ENCODE results near the gene KRTAP12-2.
A peak's percentile ranks its signal among the peaks of the same experiment; 100 is the strongest.
"Not testable (repeated sequence)": the region's sequence is repeated elsewhere in the genome, so short reads cannot be mapped to it uniquely, and the experiment has no call there.

Gene KRTAP12-2

DNA sequence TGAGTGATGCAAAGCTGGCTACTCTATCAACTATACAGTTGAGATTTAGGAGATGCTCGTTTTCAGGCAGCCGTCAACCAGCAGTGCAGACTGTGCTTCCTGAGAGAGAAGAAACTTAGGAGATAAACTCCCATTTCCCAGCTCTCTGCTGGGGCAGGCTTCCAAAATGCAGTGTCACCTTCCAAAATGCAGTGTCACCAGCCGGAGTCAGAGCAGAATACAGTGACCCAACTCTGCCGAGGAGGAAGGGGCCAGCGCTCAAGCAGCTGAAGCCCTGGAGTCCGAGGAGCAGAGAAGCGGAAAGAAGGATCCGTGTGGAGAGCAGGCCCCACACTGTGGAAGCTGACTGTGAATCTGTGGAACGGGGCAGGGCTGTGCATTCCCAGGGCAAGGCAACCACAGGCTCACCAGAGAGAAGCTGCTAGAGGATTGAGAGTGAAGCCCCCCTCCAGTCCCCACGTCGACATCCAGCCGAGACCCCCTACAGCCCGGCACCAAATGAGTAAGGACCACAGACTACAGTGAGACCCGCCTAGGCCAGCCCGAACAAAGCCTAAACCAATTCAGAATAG, 15.9 kb upstream of the KRTAP12-2 start:
- no peak for DNase-seq

DNA sequence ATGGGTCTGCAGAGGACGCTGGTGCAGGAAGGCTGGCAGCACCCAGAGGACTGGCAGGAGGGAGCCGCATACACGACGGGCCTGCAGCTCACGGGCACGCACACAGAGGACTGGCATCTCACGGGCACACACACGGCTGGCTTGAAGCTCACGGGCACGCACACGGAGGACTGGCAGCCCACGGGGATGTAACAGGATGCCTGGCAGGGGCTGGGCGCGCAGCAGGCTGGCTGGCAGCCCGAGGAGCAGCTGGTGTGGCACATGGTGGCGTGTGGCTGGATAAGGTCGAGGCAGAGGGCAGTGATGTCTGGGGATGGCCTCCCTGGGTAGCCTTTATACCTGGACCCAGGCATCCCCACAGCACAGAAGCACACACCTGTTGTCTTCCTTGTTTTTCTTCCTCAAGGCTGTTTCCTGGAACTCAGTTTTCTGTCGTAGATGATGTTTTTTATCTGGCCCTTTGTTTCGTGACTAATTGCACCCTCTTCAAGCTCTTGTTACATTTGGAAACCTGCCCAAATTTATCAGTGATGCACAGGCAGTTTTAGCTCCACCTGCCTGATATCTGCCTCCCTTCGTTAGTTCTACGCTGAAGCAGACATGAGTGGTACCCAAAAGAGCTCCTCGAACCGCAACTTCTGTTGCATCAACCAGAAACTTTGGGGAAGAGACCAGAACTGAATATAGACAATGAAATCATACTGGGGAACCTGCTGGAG, 15.3 kb upstream of the KRTAP12-2 start, which contains the start of gene KRTAP12-1:
TSS of gene KRTAP12-1 (minus strand) at position 303 of the 719 bp plus-strand sequence. CDS start at position 263, 40 bp downstream.
- DNase-seq = no peak

DNA sequence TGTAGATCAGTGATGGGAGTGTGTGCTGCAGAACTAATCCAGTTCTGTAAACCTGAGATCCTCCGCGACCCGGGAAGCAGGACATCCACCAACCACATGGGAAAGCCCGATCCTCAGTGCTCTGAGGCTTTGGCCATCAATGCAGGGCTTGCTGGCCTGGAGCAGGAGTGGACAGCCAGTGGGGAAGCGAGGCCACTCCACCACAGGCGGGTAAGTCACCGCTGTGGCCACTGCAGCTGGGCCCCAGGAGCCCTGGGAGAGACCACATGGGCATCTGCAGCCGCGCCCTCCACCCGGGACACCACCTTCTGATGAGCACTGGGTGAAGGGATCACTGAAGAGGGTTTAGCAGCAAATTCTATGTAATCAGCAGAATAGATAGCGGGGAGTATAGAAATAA, 14.4 kb upstream of the KRTAP12-2 start:
- no peak for DNase-seq

DNA sequence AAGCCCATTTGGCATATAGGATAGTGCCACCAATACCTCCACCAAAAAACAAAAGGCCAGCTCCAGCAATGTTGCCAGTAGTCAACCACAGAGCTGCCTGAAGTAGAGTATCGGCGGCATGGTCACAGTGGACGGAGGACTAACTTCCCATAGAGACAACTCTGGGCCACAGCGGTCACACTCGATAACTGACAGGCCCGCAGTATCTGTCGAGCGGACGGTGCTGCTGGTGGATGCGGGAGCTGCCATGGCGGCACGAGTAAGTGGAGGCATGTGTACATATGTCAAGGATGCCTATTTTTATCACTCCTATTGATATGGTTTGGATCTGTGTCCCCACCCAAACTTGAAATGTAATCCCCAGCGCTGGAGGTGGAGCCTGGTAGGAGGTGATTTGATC, 11.2 kb upstream of the KRTAP12-2 start:
- no peak for DNase-seq

DNA sequence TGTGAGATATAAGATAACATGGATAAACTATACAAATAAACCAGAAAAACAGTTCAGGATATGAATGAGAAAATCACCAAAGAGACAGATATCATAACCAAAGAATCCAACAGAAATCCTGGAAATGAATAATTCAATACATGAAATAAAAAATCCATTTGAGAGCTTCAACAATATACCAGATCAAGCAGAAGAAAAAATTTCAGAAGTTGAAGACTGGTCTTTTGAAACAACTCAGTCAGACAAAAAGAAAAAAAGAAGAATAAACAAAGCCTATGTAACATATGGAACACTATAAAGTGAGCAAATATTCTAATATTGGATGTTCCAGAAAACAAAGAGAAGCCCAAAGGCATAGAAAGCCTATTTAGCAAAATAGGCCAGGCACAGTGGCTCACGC, 5.2 kb upstream of the KRTAP12-2 start:
- no peak for DNase-seq

DNA sequence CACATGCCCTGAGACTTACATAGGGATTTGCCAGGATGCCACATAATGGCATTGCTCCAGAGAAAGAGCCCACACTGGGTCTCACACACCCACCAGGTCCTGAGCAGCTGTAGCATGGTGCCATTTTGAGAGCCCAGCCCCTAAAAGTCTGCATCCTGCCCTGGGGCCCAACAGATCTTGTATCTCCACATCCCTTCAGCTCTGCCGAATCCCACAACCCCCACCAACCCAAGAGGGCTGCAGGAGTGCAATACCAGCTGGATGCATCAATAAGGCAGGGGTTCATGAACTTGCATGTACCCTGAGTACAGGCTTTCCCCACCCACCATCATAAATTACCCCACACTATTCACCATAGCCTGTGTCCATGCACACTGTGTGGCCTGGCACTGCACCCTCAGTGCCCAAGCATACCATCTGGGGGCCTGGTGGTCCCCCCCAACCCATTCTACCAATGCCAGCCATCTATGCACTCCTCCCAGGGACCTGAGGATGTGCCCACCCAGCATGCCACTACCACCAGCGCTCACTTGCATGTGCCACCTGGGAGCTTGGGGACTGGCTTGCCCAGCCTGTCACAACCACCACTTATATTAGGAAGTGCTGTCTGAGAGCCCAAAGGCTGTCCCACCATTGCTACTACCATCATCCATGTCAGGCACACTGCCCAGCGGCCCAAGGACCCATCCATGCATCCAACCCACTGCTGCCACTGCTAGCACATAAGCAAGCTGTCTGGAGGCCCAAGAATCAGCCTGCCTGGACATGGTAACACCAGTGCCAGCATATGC, 4.1 kb upstream of the KRTAP12-2 start:
- no peak for DNase-seq

DNA sequence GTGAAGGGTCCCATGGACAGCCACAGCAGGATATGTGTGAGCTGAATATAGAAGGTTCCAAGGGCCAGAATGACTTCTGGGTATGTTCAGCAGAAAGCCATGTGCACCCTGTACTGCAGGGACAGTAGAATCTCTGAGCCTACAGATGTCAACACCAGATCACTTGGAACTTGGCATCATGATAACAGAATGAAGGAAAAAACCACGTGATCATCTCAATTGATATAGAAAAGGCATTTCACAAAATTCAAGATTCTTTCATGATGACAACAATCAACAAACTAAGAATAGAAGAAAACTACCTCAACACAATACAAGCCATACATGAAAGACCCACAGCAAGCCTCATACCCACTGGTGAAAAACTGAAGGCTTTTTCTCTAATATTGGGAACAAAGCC, 885 bp upstream of the KRTAP12-2 start:
- DNase-seq = no peak

DNA sequence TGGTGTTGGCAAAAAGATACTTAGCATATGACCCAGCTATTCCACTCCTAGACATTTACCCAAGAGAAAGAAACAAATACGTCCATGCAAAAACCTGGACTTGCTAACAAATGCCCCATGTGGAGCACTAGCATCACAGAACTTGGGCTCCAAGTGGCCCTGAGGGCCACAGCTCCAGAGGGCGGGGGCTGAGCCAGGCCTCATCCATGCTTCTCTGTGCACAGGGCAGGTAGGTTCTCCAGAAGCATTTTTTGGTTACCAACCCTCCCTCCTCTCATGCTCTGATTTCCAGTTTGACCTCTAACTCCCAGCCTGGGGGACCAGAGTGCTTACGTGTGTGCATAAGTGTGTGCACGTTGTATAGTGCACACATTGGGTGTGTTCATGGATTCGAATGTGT, 2.0 kb downstream of the KRTAP12-2 start:
- no peak for DNase-seq

DNA sequence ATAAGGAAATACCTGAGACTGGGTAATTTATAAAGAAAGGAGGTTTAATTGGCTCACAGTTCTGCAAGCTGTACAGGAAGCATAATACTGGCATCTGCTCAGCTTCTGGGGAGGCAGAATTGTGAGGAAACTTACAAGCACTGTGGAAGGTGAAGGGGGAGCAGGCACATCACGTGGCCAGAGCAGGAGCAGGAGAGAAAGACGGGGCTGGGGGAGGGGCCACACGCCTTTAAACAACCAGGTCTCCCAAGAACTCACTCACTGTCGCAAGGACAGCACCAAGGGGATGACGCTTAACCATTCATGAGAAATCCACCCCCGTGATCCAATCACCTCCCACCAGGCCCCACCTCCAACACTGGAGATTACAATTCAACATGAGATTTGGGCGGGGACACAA, 5.2 kb downstream of the KRTAP12-2 start:
- DNase-seq = not testable (repeated sequence)

DNA sequence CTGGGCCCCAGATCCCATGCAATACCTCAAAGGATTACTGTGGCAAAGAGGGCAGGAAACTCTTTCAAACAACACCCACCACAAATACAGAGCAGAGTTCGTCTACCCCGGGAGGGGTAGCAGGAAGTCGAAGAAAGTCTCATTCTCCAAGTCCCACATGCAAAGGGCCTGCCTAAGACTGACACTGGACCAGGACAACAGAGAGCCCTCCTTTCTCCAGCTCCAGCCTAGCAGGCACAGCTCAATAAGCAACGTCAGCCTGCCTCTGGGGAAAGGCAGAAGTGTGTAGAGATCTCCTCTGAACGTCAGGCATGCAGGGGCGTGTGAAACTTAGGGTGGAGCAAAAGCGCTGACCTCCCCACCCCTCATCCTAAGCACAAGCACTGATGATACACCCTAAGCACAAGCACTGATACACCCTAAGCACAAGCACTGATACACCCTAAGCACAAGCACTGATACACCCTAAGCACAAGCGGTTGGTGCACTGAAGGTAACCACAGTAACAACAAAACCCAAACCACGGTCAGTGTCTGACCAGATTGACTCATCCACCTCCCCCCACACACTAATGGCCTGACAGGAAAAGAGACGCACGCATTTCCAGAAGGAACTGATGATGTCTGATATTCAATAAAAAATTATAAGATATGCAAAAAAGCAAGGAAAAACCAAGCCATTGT, 7.7 kb downstream of the KRTAP12-2 start:
- no peak for DNase-seq

DNA sequence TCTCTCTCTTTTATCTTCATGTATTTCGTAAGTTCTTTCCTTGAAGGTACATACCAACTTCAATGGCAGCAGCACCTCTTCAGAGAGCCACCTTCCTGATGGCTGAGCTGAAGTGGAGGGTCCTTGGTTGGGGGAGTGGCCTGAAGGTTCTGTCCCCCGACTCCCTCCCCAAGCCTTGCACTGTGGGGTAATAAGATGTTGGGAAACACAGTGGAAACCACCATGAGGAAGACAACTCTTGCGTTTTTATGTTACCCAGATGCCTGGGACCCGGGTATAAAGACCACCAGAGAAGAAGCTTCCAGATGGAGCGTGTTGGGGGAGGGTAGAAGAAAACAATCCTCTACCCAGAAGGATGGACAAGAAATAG, 8.2 kb downstream of the KRTAP12-2 start:
- DNase-seq = no peak

DNA sequence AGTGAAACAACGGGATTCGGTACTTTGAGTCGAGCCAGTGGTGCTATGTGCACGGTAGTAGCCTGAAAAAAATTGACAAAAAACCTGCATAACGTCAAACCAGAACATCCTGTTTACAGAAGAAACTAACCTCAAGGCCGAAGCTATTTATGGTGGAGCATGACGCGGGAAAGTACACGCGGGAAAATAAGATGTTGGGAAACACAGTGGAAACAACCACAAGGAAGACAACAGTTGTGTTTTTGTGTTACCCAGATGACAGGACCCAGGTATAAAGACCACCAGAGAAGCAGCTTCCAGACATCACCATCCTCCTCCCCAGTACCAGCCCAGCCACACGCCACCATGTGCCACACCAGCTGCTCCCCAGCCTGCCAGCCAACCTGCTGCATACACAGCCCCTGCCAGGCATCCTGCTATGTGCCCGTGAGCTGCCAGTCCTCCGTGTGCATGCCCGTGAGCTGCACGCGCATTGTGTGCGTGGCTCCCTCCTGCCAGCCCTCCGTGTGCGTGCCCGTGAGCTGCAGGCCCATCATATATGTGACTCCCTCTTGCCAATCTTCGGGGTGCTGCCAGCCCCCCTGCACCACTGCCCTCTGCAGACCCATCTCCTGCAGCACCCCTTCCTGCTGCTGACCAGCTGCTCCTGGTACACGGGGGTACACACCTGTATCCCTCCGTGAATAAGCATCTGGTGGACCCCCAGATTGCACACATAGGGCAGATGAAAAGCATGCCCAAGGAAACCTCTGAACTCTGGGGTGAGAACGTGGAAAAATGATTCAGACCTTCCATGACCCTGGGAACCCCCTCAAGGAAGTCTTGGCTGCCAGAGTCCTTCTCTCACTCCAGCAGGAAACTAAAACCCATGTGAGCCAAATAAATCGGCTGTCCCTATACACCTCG, 8.8 kb downstream of the KRTAP12-2 start, which contains the start of gene KRTAP12-3:
TSS of gene KRTAP12-3 (plus strand) at position 298 of the 906 bp plus-strand sequence. CDS start at position 346, 48 bp downstream.
- no peak for DNase-seq

DNA sequence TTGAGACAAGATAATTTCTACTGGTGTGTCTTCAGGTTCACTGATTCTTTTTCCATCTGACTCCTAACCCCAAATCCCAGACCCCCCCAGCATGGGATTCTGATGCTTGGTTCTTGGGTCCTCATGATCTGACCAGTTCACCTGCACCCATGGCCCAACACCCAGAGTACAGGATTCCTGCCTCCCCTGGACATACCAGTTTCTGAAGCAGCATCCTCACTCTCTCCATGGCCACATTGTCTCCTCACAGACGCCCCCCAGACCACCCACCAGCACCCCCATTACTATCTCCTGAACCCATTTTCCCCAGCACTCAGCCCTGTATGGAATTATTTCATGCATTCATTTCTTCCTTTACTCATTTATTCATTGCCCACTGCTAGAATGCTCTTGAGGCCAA, 9.9 kb downstream of the KRTAP12-2 start:
- no peak for DNase-seq

DNA sequence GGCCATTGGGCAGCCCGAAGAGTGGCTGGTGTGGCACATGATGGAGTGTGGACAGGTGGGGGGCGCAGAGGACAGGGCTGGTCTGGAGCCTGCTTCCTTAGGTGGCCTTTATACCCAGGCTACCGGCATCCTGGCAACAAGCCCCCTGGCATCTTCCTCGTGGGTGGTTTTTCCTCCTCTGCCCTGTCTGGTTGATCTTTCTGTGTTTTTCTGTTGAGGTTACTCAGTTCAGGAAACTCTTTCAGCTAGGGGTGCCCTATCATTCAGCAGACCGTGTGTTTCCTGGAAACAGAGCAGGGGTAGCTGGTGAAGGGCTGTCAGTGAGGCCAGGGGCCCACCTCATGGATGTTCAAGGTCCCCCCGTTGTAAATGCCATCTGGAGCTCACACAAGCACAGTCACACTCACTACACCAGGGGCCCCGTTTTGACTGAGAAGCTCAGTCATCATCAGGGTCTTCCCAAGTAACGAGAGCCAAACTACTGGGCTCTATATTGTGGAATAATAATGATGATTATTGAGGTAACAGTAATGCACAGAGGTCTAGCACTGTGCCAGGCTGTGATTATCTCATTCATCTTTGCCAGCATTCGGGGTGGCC, 12.1 kb downstream of the KRTAP12-2 start, which contains the start of gene KRTAP12-4:
TSS of gene KRTAP12-4 (minus strand) at position 84 of the 600 bp plus-strand sequence. CDS start at position 39, 45 bp downstream.
- DNase-seq = no peak

DNA sequence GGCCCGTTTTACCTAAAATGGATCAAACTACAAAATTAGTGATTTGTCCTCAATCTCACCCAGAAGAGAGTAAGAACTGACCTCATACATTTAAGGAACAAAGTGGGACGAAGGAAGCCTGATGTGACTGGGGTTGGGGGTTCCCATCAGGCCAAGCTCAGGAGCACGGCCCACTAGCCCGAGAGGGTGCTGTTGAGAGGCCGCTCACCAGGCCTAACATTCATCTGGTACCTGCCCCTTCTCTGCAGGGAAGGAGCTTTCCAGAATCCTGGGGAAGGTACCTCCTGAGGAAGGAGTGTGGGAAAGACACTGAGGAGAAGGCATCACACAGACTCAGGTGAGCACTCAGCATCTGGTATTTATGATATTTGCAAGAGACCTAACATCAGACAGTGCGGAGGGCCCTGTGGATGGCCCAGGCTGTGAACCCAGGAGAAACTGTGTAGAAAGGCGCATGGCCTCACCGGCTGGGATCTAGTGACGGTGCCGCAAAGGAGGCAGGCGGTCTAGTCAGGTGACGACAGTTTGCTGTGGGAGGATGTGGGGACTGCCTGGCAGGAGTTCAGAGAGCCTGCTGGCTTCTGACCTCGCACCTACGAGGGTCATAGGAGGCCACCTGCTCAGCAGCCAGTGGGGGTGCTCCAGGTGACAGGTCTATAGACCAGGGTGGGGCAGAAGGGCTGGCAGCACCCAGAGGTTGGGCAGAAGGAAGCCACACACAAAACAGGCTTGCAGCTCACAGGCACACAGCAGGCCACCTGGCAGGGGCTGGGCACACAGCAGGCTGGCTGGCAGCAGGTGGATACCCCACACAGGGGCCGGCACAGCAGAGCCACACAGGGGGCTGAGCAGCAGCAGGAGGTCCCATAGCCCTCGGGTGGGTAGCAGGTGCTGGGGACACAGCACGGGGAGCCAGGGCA, 12.8 kb downstream of the KRTAP12-2 start:
- DNase-seq = peak; percentile 31

DNA sequence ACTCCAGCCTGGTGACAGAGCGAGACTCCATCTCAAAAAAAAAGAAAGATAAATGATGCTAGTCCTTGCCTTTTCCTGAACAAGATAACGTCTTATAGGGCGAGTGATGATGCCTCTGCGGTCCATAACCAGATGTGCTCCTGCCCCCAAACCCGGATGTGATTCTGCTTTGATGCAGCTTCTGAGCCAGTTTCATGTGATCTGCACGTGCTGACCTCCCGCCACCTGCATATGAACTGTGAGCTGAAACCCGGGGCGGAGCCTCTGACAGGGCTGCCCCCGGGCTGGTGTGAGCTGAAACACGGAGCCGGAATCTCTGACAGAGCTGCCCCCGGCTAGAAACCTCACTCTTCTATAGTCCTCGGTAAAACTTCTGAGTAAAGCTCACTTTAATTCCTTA, 13.6 kb downstream of the KRTAP12-2 start:
- no peak for DNase-seq

DNA sequence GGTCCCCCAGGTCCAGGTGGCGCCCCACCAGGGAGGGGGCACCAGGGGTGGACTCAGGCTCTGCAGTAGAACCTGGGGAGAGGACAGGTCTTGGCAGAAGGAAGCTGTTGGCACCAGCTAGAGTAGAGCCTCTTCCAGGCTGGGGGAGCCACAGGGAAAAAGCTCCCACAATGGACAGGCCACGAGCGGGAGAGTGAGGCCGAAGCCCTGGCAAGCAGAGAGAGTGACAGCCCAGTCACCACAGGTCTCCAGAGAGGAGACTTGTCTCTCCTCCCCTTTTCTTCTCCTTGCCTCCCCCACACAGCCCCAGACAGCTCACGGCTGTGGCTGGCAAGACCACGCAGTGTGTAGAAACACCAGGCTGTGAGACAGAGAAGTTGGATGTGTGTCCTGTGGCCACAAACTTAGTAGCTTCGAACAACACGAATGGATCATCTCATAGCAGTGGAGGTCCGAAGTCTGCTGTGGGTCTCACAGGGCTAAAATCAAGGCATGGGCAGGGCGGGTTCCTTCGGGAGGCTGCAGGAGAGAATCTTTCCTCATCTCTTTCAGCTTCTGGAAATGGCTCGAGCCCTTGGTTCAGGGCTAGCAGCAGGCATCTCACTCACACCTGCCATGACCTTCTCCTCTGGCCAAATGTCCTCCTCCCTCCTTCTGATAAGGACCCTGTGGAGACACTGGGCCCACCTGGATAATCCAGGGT, 15.6 kb downstream of the KRTAP12-2 start:
- no peak for DNase-seq

DNA sequence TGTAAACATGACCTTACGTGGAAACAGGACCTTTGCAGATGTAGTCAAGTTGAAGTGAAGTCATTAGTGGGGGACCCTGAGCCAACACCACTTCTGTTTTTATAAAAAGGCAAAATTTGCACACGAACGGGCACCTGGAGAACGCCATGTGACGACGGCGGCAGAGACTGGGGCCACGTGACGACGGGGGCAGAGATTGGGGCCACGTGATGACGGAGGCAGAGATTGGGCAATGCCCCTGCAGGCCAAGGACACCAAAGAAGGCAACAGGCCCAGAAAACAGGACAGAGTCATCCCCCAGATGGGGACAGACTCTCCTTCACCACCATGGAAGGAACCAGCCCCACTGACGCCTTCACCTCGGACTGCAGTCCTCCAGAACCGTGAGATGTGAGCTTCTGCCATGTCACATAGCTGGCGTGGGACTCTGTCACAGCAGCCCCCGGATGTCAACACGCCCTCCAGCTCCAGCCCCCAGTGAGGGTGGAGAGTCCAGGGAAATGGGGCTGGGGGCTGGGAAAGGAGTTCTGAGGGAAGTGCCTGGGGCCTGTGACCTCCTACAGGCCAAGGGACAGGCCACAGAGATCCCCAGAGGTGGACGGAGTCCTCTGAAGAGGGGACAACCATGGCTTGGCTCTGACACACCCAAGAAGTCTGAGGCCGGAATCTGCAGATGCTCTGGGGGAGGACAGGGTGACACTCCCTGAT, 16.3 kb downstream of the KRTAP12-2 start:
- no peak for DNase-seq

DNA sequence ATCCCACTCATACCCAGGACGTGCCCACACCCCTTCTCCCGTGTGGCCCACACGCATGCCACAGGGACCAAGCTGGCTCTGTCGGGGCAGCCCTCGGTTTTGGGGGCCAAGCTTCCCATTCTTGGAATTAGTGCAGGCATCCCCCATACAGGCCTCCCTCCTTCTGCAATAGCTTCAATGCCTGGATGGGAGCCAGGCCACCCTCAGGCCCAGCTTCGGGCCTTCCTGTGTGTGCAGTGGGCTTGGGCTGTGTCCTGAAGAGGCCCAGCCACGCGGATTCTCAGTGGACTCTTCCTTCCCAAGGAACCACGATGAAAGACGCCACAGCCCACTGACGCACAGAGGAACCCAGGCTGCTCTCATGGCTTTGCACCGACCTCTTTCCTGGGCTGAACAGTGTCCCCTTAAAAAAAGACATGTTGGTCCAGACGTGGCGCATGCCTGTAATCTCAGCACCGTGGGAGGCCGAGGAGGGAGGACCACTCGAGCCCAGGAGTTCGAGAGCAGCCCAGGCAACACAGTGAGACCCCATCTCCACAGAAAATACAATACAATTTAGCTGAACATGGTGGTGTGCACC, 17.1 kb downstream of the KRTAP12-2 start:
- no peak for DNase-seq
